ENCODE data around the gene METTL3. TPM values are rescaled to one million over a fixed set of nuclear protein-coding genes. Genes with fewer than 3 reads are reported as not detected.

METTL3 gene
- polyA plus RNA-seq, 3 donors, result 9.5 to 116 (median 10.8) TPM

DNA sequence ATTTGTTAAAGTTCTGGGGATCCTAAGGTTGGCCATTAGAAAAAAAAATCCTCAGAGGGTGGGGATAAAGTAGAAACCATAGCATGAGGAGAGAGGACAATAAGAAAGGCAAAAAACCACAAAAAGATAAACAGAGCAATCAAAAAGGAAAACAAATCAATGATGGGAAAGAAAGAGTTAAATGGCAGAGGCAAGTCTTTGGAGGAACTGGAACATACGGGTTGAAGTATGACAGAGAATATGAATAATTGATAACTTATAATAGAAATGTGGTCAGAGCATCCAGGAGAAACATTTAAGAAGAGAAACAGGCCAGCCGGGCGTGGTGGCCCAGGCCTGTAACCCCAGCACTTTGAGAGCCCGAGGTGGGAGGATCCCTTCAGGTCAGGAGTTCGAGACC lies 32.8 kb upstream of the METTL3 start:
- Histone ChIP-seq H3K4me3 (replicated peaks in 1 of 3; ENCODE audit: low read depth in 2 of 3, low read length in 3 of 3) (no peak overlapping the region), H4K20me1 (ENCODE audit: insufficient read depth, low read length) (no peaks in the 10 kb centered on the region), H3K9ac (ENCODE audit: insufficient read depth, low read length, poor library complexity, severe bottlenecking) (no peak overlapping the region), H3K4me2 (replicated peaks; ENCODE audit: extremely low read depth, low read length, poor library complexity, severe bottlenecking) (no peak overlapping the region), H3K27ac (ENCODE audit: low read depth in 1 of 2, low read length in 2 of 2) (no peak overlapping the region), H3K9me3 (replicated peaks in 1 of 2; ENCODE audit: control insufficient read depth in 1 of 2, insufficient read depth in 1 of 2, low read length in 2 of 2) (no peaks in the 10 kb centered on the region), H2AFZ (ENCODE audit: insufficient read depth, low read depth, low read length, poor library complexity, severe bottlenecking) (no peak overlapping the region), H3K79me2 (ENCODE audit: insufficient read depth, low read length) (no peaks in the 10 kb centered on the region), H3K36me3 (replicated peaks in 1 of 2; ENCODE audit: control insufficient read depth in 1 of 2, insufficient read depth in 2 of 2, low read length in 2 of 2) (no peaks in the 10 kb centered on the region), H3K27me3 (ENCODE audit: control insufficient read depth in 2 of 2, insufficient read depth in 2 of 2, low read length in 2 of 2) (peaks cover 9% of the 10 kb centered on the region in 2 donors), H3K4me1 (ENCODE audit: control insufficient read depth in 1 of 2, insufficient read depth in 2 of 2, low read length in 2 of 2) (no peaks in the 10 kb centered on the region)
- no peak for TF ChIP-seq CTCF (IDR thresholded peaks at IDR 0.05)
- Mint-ChIP-seq H3K27me3 (ENCODE audit: low read depth in 3 of 3) (peaks cover 11 to 14% (median 12%) of the 10 kb centered on the region in 3 donors), H3K4me3 (no peak overlapping the region), H3K27ac (no peak overlapping the region), H3K4me1 (no peaks in the 10 kb centered on the region), H3K9me3 (peaks cover 0 to 5% (median 0%) of the 10 kb centered on the region in 7 donors), H3K36me3 (no peaks in the 10 kb centered on the region)
- 91% methylated on average over 4 of the region's 5 CpGs for WGBS (ENCODE audit: insufficient coverage)
- intact Hi-C loops (cut with micrococcal nuclease), result no loop called here
- DNase-seq, result no peak

GRCh38 chr14:21543521-21543960 lies 32.4 kb upstream of the METTL3 start:
- no peak for TF ChIP-seq CTCF (IDR thresholded peaks at IDR 0.05)
- Histone ChIP-seq H3K27ac (ENCODE audit: low read depth in 1 of 2, low read length in 2 of 2) (no peak overlapping the region), H3K36me3 (replicated peaks in 1 of 2; ENCODE audit: control insufficient read depth in 1 of 2, insufficient read depth in 2 of 2, low read length in 2 of 2) (no peaks in the 10 kb centered on the region), H3K4me1 (ENCODE audit: control insufficient read depth in 1 of 2, insufficient read depth in 2 of 2, low read length in 2 of 2) (no peaks in the 10 kb centered on the region), H3K4me2 (replicated peaks; ENCODE audit: extremely low read depth, low read length, poor library complexity, severe bottlenecking) (no peak overlapping the region), H3K79me2 (ENCODE audit: insufficient read depth, low read length) (no peaks in the 10 kb centered on the region), H4K20me1 (ENCODE audit: insufficient read depth, low read length) (no peaks in the 10 kb centered on the region), H3K9ac (ENCODE audit: insufficient read depth, low read length, poor library complexity, severe bottlenecking) (no peak overlapping the region), H3K9me3 (replicated peaks in 1 of 2; ENCODE audit: control insufficient read depth in 1 of 2, insufficient read depth in 1 of 2, low read length in 2 of 2) (no peaks in the 10 kb centered on the region), H3K27me3 (ENCODE audit: control insufficient read depth in 2 of 2, insufficient read depth in 2 of 2, low read length in 2 of 2) (peaks cover 13% of the 10 kb centered on the region in 2 donors), H3K4me3 (replicated peaks in 1 of 3; ENCODE audit: low read depth in 2 of 3, low read length in 3 of 3) (no peak overlapping the region), H2AFZ (ENCODE audit: insufficient read depth, low read depth, low read length, poor library complexity, severe bottlenecking) (no peak overlapping the region)
- no peak for DNase-seq
- Mint-ChIP-seq H3K27me3 (ENCODE audit: low read depth in 3 of 3) (peaks cover 12 to 15% (median 14%) of the 10 kb centered on the region in 3 donors), H3K4me3 (no peak overlapping the region), H3K27ac (no peak overlapping the region), H3K9me3 (peaks cover 0 to 8% (median 0%) of the 10 kb centered on the region in 7 donors), H3K36me3 (no peaks in the 10 kb centered on the region), H3K4me1 (no peaks in the 10 kb centered on the region)
- WGBS (ENCODE audit: insufficient coverage), result 100% methylated on average over 2 of the region's 7 CpGs
- intact Hi-C loops (cut with micrococcal nuclease), result no loop called here
